Measurements from ENCODE around the gene ALDH2. TPM values are rescaled to one million over a fixed set of nuclear protein-coding genes. Genes with fewer than 3 reads are reported as not detected.

The ALDH2 gene
- polyA plus RNA-seq, 1 donor (not counting 4 experiments of a cell fraction or from before 2014, with no cell fraction given): 33.8 TPM

- no peak overlapping the region for H2AFZ ChIP-seq (ENCODE audit: control insufficient read depth, low read length)
- no peaks in the 10 kb centered on the region for H4K20me1 ChIP-seq (ENCODE audit: control insufficient read depth, extremely low read depth, insufficient read depth, low read length)
- no peaks in the 10 kb centered on the region for H3K27me3 ChIP-seq (ENCODE audit: control insufficient read depth, extremely low read depth, insufficient read depth, low read length)
- TF ChIP-seq CTCF (optimal IDR thresholded peaks at IDR 0.05 in 1 of 3, IDR thresholded peaks at IDR 0.05 in 1 of 3, conservative IDR thresholded peaks at IDR 0.05 in 1 of 3; ENCODE audit: extremely low read depth in 1 of 3, insufficient read depth in 2 of 3, low read length in 3 of 3) (no peak), EZH2 (IDR thresholded peaks at IDR 0.05; ENCODE audit: low read length) (no peak)
- FAIRE-seq (no peak), DNase-seq (ENCODE audit: low read depth, low spot score) (no peak)
- no peaks in the 10 kb centered on the region for H3K36me3 ChIP-seq (ENCODE audit: control insufficient read depth in 2 of 2, extremely low read depth in 1 of 2, insufficient read depth in 2 of 2, low read length in 2 of 2)
- peaks cover 86% of the 10 kb centered on the region for H3K79me2 ChIP-seq (ENCODE audit: control insufficient read depth, insufficient read depth, low read length)
- no peaks in the 10 kb centered on the region for H3K9me1 ChIP-seq (ENCODE audit: control insufficient read depth, extremely low read depth, insufficient read depth, low read length)
- no peak overlapping the region for H3K4me2 ChIP-seq (ENCODE audit: control insufficient read depth, extremely low read depth, insufficient read depth, low read depth, low read length)
- no peak overlapping the region for H3K27ac ChIP-seq (ENCODE audit: control insufficient read depth, insufficient read depth, low read length)
- dilution Hi-C loops (cut with MboI; ENCODE audit: extremely low pct_ligation_motif_present, low sequenced_read_pairs): no loop called here
- no peak overlapping the region for H3K4me3 ChIP-seq (ENCODE audit: control insufficient read depth in 2 of 3, extremely low read depth in 1 of 3, insufficient read depth in 2 of 3, low read depth in 1 of 3, low read length in 3 of 3)
- no peaks in the 10 kb centered on the region for H3K9me3 ChIP-seq (ENCODE audit: control insufficient read depth, low read depth, low read length)
- no peaks in the 10 kb centered on the region for H3K4me1 ChIP-seq (ENCODE audit: control insufficient read depth, extremely low read depth, insufficient read depth, low read length)
- H3K9ac ChIP-seq (ENCODE audit: control insufficient read depth, extremely low read depth, insufficient read depth, low read length): no peak overlapping the region
Observed at GRCh38 chr12:111858778-111859177, 92.0 kb downstream of the ALDH2 start.

- Histone ChIP-seq H3K4me3 (ENCODE audit: control insufficient read depth in 2 of 3, extremely low read depth in 1 of 3, insufficient read depth in 2 of 3, low read depth in 1 of 3, low read length in 3 of 3) (no peak overlapping the region), H2AFZ (ENCODE audit: control insufficient read depth, low read length) (no peak overlapping the region), H3K9ac (ENCODE audit: control insufficient read depth, extremely low read depth, insufficient read depth, low read length) (no peak overlapping the region), H3K27ac (ENCODE audit: control insufficient read depth, insufficient read depth, low read length) (no peak overlapping the region), H3K9me3 (ENCODE audit: control insufficient read depth, low read depth, low read length) (no peaks in the 10 kb centered on the region), H3K4me2 (ENCODE audit: control insufficient read depth, extremely low read depth, insufficient read depth, low read depth, low read length) (no peak overlapping the region), H3K79me2 (ENCODE audit: control insufficient read depth, insufficient read depth, low read length) (peaks cover 47% of the 10 kb centered on the region), H3K4me1 (ENCODE audit: control insufficient read depth, extremely low read depth, insufficient read depth, low read length) (no peaks in the 10 kb centered on the region), H4K20me1 (ENCODE audit: control insufficient read depth, extremely low read depth, insufficient read depth, low read length) (peaks cover 2% of the 10 kb centered on the region), H3K9me1 (ENCODE audit: control insufficient read depth, extremely low read depth, insufficient read depth, low read length) (peaks cover 2% of the 10 kb centered on the region), H3K36me3 (ENCODE audit: control insufficient read depth in 2 of 2, extremely low read depth in 1 of 2, insufficient read depth in 2 of 2, low read length in 2 of 2) (peaks cover 11 to 14% of the 10 kb centered on the region in 2 experiments), H3K27me3 (ENCODE audit: control insufficient read depth, extremely low read depth, insufficient read depth, low read length) (no peaks in the 10 kb centered on the region)
- FAIRE-seq (no peak), DNase-seq (ENCODE audit: low read depth, low spot score) (no peak)
- no peak for TF ChIP-seq CTCF (optimal IDR thresholded peaks at IDR 0.05 in 1 of 3, IDR thresholded peaks at IDR 0.05 in 1 of 3, conservative IDR thresholded peaks at IDR 0.05 in 1 of 3; ENCODE audit: extremely low read depth in 1 of 3, insufficient read depth in 2 of 3, low read length in 3 of 3)
- no peak for TF ChIP-seq EZH2 (IDR thresholded peaks at IDR 0.05; ENCODE audit: low read length)
- dilution Hi-C loops (cut with MboI; ENCODE audit: extremely low pct_ligation_motif_present, low sequenced_read_pairs): no loop called here
Observed at GRCh38 chr12:111864913-111865312, 98.2 kb downstream of the ALDH2 start.

Small RNA genes lying within 50 kb of the gene (small RNA-seq; reads per million reads assigned to genes)
- 0 reads per million in 3 experiments for gene MIR6761 (ENCODE audit: insufficient read length in 3 of 3, low read depth in 3 of 3, low replicate concordance in 1 of 3)

Other genes starting within 250 kb of the ALDH2 start
- 16.9 to 24.1 TPM (median 19.6 TPM) in 3 replicates for gene ATXN2, start 167.6 kb upstream of the ALDH2 start, polyA plus RNA-seq
- gene BRAP, start 81.0 kb upstream of the ALDH2 start, polyA plus RNA-seq: 16.4 to 21.2 TPM (median 19.5 TPM) in 3 replicates
- 12.2 to 13.2 TPM (median 12.4 TPM) in 3 replicates for gene ACAD10, start 80.9 kb upstream of the ALDH2 start, polyA plus RNA-seq
- gene MAPKAPK5, start 75.3 kb downstream of the ALDH2 start, polyA plus RNA-seq: 32.8 to 41.2 TPM (median 39.1 TPM) in 3 replicates
- gene TMEM116, start 246.2 kb downstream of the ALDH2 start, polyA plus RNA-seq: 5.2 to 8.3 TPM (median 7.7 TPM) in 3 replicates
- 58.7 to 89.4 TPM (median 81.2 TPM) in 3 replicates for gene ERP29, start 246.5 kb downstream of the ALDH2 start, polyA plus RNA-seq

All from keratinocyte (primary cell).